ENCODE results near the gene TMEM181. TPM values are rescaled to one million over a fixed set of nuclear protein-coding genes. Genes with fewer than 3 reads are reported as not detected.

Gene TMEM181
- polyA plus RNA-seq, 1 donor from 2014 or later, result 2.2 TPM

DNA sequence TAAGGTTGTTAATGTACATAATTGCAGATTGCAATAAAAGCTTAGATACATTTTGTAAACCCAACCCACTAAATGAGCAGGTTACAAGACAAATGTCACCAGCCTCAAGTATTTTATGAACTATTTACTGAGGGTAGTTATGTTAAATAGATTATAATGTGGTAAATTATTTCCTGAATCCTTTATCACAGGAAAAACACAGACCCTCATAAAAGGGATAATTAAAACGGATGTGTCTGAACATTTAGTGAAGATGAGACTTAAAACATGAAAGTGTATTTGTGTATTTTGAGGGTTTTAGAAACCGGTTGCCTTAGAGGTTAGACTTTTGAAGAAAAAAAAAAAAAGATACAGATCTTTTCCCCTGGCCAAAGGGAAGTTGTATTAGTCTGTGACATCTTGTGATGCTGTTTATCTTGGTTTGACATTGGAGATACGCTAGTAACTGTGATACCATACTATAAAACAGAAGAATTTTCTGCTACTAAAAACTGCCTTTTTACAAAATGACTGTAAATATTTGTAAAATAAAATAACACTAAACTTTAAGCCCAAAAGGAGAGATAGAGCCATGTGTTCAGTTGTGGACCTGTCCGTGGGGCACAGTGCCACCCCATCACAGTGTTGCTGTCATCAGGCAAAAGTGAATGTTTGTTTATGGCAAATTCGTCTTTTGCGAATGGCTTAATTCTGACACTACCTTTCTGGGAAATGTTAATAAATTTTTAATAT, 75.0 kb downstream of the TMEM181 start:
- peaks cover 8% of the 10 kb centered on the region for H3K36me3 Mint-ChIP-seq
- peak overlapping the region in 1 of 3 donors; percentile 56 for H3K27ac Mint-ChIP-seq
- peaks cover 3 to 7% (median 4%) of the 10 kb centered on the region in 3 donors for H3K4me1 Mint-ChIP-seq
- no peaks in the 10 kb centered on the region for H3K27me3 Mint-ChIP-seq
- H3K9me3 Mint-ChIP-seq, result no peaks in the 10 kb centered on the region
- H3K4me3 Mint-ChIP-seq, result no peak overlapping the region

DNA sequence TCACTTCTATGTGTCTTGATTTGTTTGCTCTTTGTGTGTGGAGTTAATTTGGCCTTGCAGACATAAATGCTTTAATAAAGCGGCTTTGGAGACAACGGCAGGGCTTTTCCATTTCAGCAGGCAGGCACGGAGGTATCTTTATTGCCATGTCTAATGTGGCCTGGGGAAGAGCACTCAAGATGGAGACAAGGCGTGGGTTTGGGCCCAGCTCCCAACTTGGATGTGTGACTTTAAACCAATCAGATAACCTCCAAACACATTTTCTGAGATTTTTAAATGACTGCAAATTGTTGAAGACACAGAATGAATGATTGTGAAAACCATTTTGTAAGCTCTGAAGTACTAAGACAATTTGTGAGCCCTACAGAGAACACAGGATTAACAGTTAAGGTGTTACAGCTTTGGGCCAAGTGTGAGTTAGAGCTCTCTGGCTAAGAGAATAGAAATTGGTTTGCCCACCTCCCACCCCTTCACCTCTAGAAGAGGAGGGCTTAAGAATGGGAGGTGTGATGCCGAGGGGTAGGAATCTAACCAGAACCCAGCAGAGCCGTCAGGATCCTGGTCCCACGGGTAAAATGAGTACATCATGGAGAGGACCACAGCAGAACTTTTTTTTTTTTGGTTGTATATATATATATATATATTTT, 75.7 kb downstream of the TMEM181 start:
- no peak overlapping the region for H3K4me3 Mint-ChIP-seq
- H3K27ac Mint-ChIP-seq, result no peak overlapping the region
- H3K36me3 Mint-ChIP-seq, result peaks cover 8% of the 10 kb centered on the region
- no peaks in the 10 kb centered on the region for H3K27me3 Mint-ChIP-seq
- peaks cover 8 to 12% (median 10%) of the 10 kb centered on the region in 3 donors for H3K4me1 Mint-ChIP-seq
- H3K9me3 Mint-ChIP-seq, result no peaks in the 10 kb centered on the region

DNA sequence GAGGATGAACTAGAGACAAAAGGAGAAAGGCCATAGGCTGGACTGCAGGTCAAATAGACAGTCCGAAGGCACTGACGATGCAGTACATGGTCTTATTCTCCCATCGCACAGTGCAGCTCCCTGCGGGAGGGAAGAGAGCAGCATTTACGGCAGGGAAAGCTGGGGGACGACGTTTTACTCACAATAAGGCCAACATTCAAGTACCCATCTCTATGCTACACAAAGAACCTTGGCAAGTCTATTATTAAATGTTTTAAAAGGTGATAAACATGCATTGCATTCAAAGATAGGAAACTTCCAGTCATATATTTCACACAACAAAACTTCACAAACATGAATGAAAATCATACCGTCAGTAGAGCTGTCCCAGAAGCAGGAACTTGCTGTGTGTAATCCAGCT, 76.9 kb downstream of the TMEM181 start:
- H3K27me3 Mint-ChIP-seq, result no peaks in the 10 kb centered on the region
- peaks cover 8% of the 10 kb centered on the region for H3K36me3 Mint-ChIP-seq
- H3K9me3 Mint-ChIP-seq, result no peaks in the 10 kb centered on the region
- H3K4me1 Mint-ChIP-seq, result peaks cover 12 to 19% (median 19%) of the 10 kb centered on the region in 3 donors
- no peak overlapping the region for H3K27ac Mint-ChIP-seq
- H3K4me3 Mint-ChIP-seq, result no peak overlapping the region

DNA sequence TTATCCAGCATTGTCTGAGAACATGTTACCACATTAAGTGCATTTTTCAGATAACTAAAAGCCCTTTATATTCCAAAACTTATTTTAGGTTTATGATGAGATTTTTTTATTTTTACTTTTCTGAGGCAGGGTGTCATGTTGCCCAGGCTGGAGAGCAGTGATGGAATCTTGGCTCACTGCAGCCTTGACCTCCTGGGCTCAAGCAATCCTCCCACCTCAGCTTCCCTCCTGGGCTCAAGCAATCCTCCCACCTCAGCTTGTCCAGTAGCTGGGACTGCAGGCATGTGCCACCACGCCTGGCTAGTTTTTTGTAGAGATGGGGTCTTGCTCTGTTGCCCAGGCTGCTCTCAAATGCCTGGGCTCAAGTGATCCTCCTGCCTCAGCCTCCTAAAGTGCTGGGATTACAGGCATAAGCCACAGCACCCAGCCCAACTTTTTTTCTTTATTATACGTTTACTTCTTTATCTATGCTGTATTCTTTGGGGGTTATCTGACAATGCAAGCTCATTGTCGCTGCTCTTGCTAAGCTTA, 78.5 kb downstream of the TMEM181 start:
- H3K36me3 Mint-ChIP-seq, result peaks cover 6% of the 10 kb centered on the region
- no peaks in the 10 kb centered on the region for H3K9me3 Mint-ChIP-seq
- H3K27me3 Mint-ChIP-seq, result no peaks in the 10 kb centered on the region
- H3K4me3 Mint-ChIP-seq, result no peak overlapping the region
- H3K27ac Mint-ChIP-seq, result peak overlapping the region; percentile 5 to 76 (median 25)
- peaks cover 23 to 34% (median 32%) of the 10 kb centered on the region in 3 donors for H3K4me1 Mint-ChIP-seq

DNA sequence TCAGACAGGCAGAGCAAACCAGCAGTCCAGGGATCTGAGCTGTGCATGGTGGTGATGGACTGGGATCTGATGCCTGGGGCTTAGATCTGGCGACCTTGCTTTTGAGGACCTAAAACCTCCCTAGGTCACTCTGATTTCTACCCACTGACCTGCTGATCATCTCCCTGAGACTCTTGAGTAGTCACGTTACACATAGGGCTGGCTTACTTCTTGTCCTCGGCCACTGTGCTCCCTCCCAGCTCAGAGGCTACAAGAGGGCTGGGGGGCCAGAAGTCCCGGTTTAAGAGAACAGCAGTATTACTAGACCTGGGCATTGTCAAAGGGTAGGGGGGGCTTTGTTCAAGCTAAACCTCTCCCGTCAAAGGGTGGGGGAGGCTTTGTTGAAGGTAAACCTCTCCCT, 79.2 kb downstream of the TMEM181 start:
- H3K4me1 Mint-ChIP-seq, result peaks cover 23 to 38% (median 33%) of the 10 kb centered on the region in 3 donors
- H3K36me3 Mint-ChIP-seq, result peaks cover 6% of the 10 kb centered on the region
- H3K9me3 Mint-ChIP-seq, result no peaks in the 10 kb centered on the region
- H3K4me3 Mint-ChIP-seq, result no peak overlapping the region
- H3K27ac Mint-ChIP-seq, result peak overlapping the region; percentile 5 to 39 (median 25)
- no peaks in the 10 kb centered on the region for H3K27me3 Mint-ChIP-seq

DNA sequence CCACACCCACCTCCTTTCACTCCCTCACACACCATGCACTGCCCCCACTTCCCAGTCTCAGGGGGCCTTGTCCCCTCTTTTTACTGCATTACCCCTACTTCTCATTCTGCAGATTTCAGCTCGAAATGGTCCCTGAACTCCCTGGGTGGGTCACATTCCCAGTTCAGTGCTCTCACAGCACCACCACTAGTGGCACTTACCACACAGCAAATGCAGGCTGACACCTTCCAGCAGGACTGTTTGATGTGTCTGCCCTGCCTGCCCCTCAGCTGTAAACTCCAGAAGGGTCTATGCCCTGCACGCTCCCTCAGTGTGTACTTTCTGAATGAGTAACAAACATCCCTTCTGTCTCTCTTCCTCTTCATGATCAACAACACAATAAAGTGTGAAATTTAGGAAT, 80.6 kb downstream of the TMEM181 start:
- peak overlapping the region in 1 of 3 donors; percentile 93 for H3K27ac Mint-ChIP-seq
- no peaks in the 10 kb centered on the region for H3K9me3 Mint-ChIP-seq
- H3K36me3 Mint-ChIP-seq, result peaks cover 2% of the 10 kb centered on the region
- H3K27me3 Mint-ChIP-seq, result no peaks in the 10 kb centered on the region
- H3K4me1 Mint-ChIP-seq, result peaks cover 29 to 45% (median 37%) of the 10 kb centered on the region in 3 donors
- peak overlapping the region in 1 of 4 donors; percentile 5 for H3K4me3 Mint-ChIP-seq

DNA sequence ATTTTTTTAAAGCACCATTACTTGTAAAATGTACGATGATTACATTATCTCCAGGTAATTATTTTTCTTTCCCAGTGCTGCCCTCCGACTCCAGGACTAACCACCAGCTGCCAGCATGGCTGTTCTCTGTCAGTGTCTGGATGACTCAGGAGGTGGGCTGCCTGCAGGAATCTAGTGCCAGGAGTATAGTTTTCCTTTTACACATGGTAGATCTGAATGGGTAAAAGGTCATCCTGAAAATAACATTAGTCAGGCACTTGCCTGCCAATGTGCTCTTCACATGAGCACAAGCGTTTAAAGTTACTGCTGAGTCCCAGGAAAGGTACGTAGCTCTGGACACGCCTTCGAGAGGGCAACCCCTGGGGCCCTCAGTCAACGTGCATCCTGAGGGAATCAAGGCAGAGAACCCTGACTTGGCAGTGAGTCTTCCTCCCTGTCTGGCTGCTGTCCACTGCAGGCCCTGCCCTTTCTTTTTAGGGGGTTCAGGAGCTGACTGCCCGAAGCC, 82.3 kb downstream of the TMEM181 start:
- Mint-ChIP-seq H3K9me3 (no peaks in the 10 kb centered on the region), H3K36me3 (no peaks in the 10 kb centered on the region), H3K27ac (peak overlapping the region in 2 of 3 donors; percentile 79 to 81), H3K4me3 (peak overlapping the region in 1 of 4 donors; percentile 94), H3K4me1 (peaks cover 34 to 48% (median 37%) of the 10 kb centered on the region in 3 donors), H3K27me3 (no peaks in the 10 kb centered on the region)

DNA sequence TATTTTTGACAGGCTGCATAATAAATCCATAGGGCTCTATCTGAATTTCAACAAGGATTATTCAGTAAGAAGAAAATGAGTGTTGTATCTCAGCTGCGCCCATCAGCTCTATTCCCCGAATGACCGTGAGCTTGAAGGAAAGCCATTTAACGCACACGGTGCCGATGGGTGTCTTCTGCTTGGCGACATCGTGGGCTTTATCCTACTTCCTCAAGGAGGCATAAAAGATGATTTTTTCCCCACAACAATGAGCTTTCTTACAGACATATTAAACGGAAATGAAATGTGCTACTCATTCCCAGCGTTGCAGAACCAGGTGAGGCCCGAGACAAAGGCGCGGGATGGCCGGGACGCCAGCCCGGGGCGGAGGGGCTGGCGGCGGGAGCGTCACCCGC, 83.9 kb downstream of the TMEM181 start:
- no peaks in the 10 kb centered on the region for H3K36me3 Mint-ChIP-seq
- no peaks in the 10 kb centered on the region for H3K9me3 Mint-ChIP-seq
- H3K27me3 Mint-ChIP-seq, result no peaks in the 10 kb centered on the region
- peaks cover 33 to 48% (median 38%) of the 10 kb centered on the region in 3 donors for H3K4me1 Mint-ChIP-seq
- peak overlapping the region; percentile 94 to 100 (median 97) for H3K4me3 Mint-ChIP-seq
- H3K27ac Mint-ChIP-seq, result peak overlapping the region; percentile 79 to 93 (median 80)

DNA sequence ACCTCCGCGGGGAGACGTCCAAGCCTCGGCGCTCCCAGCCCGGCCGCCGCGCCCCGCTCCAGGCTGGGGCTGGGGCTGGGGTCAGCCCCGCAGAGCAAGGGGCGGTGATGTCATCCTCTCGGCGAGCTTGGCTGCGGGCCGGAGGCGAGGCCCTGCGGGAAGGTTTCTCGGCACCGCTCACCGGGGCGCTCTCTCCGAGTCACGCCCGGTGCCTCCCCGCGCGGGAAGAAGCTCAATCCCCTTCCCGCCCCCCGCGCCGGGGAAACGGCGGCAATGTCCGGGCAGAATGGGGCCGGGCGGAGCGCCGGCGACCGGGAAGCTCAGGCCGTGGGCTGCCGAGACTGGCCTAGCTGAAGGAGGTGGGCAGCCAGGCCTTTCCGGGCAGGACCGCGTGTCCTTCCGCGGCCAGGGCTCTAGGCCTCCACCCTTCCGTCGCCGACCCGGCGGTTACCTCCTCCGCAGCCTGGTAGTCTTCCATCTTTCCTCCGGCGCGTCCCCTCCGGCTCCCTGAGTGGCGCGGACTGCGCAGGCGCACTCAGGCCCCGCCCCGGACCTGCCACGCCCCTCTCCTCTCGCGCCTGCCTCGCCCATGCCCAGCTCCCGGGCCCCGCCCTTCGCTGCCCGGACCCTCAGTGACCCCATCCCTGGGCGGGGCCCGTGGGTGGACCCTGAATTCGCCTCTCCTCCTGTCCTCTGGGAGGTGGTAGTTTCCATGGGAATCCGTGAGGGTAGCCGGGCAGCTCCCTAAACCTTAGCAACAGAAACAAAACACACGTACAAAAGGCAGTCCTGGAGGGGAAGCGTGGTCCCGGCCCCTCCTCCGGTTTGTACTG, 84.6 kb downstream of the TMEM181 start, which contains the start of gene DYNLT1:
Gene DYNLT1, minus strand, starts transcription at position 513 of the 833 bp plus-strand sequence. Its CDS starts 35 bp downstream, at position 478.
- H3K4me1 Mint-ChIP-seq, result peaks cover 35 to 52% (median 44%) of the 10 kb centered on the region in 3 donors
- no peaks in the 10 kb centered on the region for H3K9me3 Mint-ChIP-seq
- H3K27me3 Mint-ChIP-seq, result no peaks in the 10 kb centered on the region

DNA sequence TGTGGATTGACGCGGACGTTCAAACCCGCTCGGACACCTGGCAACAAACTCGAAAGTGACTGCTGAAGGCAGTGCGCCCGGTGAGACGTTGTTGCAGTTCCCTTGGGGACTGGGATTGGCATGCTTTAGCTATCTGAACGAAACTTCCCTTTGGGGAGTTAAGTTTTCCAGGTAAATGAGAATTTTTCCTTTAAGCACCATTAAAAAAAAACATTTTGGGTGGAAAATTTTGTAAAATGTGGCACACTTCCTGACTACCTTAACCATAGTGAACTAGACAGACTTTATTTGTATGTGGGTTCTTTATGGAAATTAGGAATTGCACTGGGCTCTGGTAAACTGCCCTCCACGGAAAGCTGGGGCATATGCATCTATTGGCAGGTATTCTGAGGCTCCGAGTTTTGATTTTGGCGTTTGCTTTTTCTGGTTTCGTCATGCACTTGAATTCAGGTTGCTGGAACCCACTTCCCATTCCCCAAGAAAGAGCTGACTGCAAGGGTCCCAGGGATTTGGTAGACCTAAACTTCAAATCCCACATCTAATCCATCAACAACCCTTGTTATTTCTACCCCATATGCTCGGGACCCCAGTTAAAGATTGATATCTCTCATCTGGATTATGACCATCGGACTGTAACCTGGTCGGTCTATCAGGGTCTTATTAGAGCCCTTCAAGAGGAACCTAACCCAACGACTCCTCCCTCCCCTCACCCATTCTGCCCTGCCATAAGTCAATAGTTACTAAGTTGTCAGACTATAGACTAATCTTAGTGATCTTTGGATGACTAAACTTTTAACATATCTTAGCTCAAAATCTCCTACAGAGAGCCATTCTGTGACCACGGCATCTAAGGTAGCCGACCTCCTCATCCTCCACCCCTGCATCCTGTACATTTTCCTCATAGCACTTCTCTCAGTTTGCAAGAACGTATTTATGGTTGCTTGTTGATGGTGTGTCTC, 85.5 kb downstream of the TMEM181 start:
- no peaks in the 10 kb centered on the region for H3K9me3 Mint-ChIP-seq
- H3K4me3 Mint-ChIP-seq, result peak overlapping the region; percentile 94 to 96 (median 94)
- H3K27ac Mint-ChIP-seq, result peak overlapping the region; percentile 86 to 98 (median 95)
- H3K27me3 Mint-ChIP-seq, result no peaks in the 10 kb centered on the region
- H3K4me1 Mint-ChIP-seq, result peaks cover 36 to 53% (median 48%) of the 10 kb centered on the region in 3 donors
- no peaks in the 10 kb centered on the region for H3K36me3 Mint-ChIP-seq

More for the DNA sequence above, 84.6 kb downstream of the TMEM181 start, which contains the start of gene DYNLT1:
- Mint-ChIP-seq H3K27ac (peak within 1 kb of the TSS; percentile 86 to 98 (median 95)), H3K36me3 (no peaks in the 10 kb centered on the region), H3K4me3 (peak within 1 kb of the TSS; percentile 94 to 100 (median 97))

DNA sequence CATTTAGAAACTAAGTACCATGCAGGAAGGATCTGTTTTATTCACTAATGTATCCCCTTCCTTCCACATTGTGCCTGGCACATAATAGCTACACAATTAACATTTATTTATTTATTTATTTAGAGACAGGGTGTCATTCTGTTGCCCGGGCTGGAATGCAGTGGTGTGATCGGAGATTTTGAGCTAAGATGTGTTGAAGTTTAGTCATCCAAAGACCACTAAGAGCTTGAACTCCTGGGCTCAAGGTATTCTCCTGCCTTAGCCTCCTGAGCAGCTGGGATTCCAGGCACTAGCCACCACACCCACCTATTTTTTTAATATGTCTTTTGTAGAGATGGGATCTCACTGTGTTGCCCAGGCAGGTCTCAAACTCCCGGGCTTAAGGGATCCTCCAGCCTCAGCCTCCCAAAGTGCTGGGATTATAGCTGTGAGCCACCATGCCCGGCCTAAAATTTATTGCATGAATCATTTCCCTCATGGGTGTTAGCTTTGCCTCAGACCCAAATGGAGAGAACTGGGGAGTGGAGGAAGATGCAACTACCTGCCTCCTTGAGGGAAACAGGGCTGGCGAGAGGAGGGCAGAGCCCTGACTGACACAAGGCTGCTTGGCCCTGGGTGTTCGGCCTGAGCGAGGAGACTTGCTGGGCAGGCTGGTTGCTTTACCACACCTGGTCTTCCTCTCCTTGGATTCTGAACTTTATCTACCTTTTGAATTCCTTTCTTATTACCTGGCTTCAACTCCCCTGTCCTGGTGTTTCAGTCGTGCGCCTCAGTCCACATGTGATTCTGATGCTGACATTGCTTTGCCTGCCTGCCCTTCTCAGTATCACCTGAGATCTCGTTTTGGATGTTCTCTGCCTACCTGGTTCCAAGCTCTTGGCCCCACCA, 86.4 kb downstream of the TMEM181 start:
- Mint-ChIP-seq H3K4me1 (peaks cover 27 to 46% (median 45%) of the 10 kb centered on the region in 3 donors), H3K36me3 (no peaks in the 10 kb centered on the region), H3K27ac (peak overlapping the region in 2 of 3 donors; percentile 36 to 78), H3K9me3 (no peaks in the 10 kb centered on the region), H3K4me3 (peak overlapping the region; percentile 94 to 96 (median 94)), H3K27me3 (no peaks in the 10 kb centered on the region)

DNA sequence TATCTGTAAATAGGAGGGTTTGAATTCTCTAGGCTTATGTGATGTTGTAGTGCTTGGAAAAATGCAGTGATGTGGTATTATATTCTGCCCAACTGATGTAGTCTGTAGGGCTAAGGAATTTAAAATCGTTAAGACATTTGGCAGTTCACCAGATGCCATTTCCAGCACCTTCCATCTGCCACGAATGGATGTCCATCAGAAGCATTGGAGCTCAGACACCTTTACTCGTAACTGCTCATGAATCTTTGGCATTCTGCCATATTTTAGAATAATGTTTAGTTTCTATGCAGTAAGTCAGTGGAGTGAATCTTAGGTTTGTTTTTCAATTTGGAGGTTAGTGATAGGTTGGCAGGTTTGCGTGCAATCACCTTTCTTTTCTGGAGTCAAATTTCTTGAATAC, 87.6 kb downstream of the TMEM181 start:
- Mint-ChIP-seq H3K27me3 (no peaks in the 10 kb centered on the region), H3K4me1 (peaks cover 21 to 41% (median 38%) of the 10 kb centered on the region in 3 donors), H3K9me3 (no peaks in the 10 kb centered on the region), H3K36me3 (no peaks in the 10 kb centered on the region), H3K4me3 (peak overlapping the region in 1 of 4 donors; percentile 47), H3K27ac (peak overlapping the region in 1 of 3 donors; percentile 53)

All from IgD-negative memory B cell (primary cell).